Activated CD8-positive, alpha-beta memory T cell treated with anti-CD3 and anti-CD28 coated beads, Interleukin-2, amount 50 U/mL, for 1 hour (primary cell): ENCODE measurements around the gene ENOX1.

Experiments
- DNase-seq: peaks from one replicate; pipeline ENCODE4 v3.0.0-alpha.2; 2020; ENCODE audit errors: extremely low read depth

The ENOX1 gene

GRCh38 chr13:43291287-43292060 lies 495.3 kb downstream of the ENOX1 start:
- DNase-seq, result no peak

- no peak for DNase-seq
These were observed 497.1 kb downstream of the ENOX1 start for GRCh38 chr13:43289470-43290255.

GRCh38 chr13:43286751-43287150 lies 500.0 kb downstream of the ENOX1 start:
- DNase-seq, result no peak

- DNase-seq, result no peak
These were observed 500.7 kb downstream of the ENOX1 start for GRCh38 chr13:43285933-43286597.

GRCh38 chr13:43284162-43284561 lies 502.6 kb downstream of the ENOX1 start:
- no peak for DNase-seq

GRCh38 chr13:43279696-43280095 lies 507.1 kb downstream of the ENOX1 start:
- DNase-seq, result no peak

GRCh38 chr13:43278127-43278526 lies 508.6 kb downstream of the ENOX1 start:
- no peak for DNase-seq

GRCh38 chr13:43277142-43277541 lies 509.6 kb downstream of the ENOX1 start:
- DNase-seq, result no peak

GRCh38 chr13:43274881-43275280 lies 511.9 kb downstream of the ENOX1 start:
- DNase-seq, result no peak

GRCh38 chr13:43273362-43273761 lies 513.4 kb downstream of the ENOX1 start:
- DNase-seq, result no peak

- no peak for DNase-seq
These were observed 513.9 kb downstream of the ENOX1 start for GRCh38 chr13:43272851-43273250.

GRCh38 chr13:43271152-43271551 lies 515.6 kb downstream of the ENOX1 start:
- no peak for DNase-seq

- no peak for DNase-seq
These were observed 516.5 kb downstream of the ENOX1 start for GRCh38 chr13:43270130-43270830.

- no peak for DNase-seq
These were observed 517.7 kb downstream of the ENOX1 start for GRCh38 chr13:43269037-43269481.

- no peak for DNase-seq
These were observed 518.1 kb downstream of the ENOX1 start for GRCh38 chr13:43268632-43269031.

- no peak for DNase-seq
These were observed 518.9 kb downstream of the ENOX1 start for GRCh38 chr13:43267916-43268315.

GRCh38 chr13:43266936-43267615 lies 519.7 kb downstream of the ENOX1 start:
- no peak for DNase-seq

- DNase-seq, result no peak
These were observed 521.7 kb downstream of the ENOX1 start for GRCh38 chr13:43265028-43265427.

- DNase-seq, result no peak
These were observed 522.3 kb downstream of the ENOX1 start for GRCh38 chr13:43264458-43264857.

- no peak for DNase-seq
These were observed 523.7 kb downstream of the ENOX1 start for GRCh38 chr13:43263047-43263446.

GRCh38 chr13:43260999-43261398 lies 525.8 kb downstream of the ENOX1 start:
- DNase-seq, result no peak
